ENCODE data around the gene DSC3.

DNA sequence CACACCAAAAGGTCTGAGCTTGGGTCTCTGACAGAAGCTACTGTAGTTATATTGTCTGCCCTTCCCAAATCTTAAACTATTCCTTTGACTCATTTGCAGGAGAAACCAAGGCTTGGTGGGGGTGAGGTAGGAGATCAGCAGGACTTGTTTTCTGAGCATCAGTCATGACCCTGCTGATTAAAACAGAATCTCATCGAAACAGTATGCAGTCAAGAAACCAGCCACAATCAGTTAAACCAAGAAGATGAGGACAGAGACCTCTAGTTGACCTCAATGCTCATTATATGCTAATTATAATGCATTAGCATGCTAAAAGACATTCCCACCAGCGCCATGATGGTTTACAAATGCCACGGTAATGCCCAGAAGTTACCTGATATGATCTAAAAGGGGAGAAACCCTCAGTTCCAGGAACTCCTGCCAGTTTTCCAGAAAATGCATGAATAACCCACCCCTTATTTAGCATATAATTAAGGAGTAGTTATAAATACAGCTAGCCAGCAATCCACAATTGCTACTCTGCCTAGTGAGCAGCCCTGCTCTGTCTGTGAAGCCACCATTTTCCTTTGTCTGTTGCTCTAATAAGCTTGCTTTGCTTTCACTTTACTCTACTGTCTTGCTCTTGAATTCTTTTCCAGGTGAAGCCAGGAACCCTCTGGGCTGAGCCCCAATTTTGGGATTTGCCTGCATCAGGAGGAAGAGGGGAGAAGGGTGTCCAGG is 26.7 kb downstream of the DSC3 start:
- no peak for TF ChIP-seq YY1 (IDR thresholded peaks at IDR 0.05; ENCODE audit: insufficient read depth, insufficient read length)
- TF ChIP-seq SUZ12 (IDR thresholded peaks at IDR 0.05; ENCODE audit: extremely low read depth, insufficient read depth, insufficient read length): no peak
- TF ChIP-seq ZNF274 (IDR thresholded peaks at IDR 0.05; ENCODE audit: low read depth, low read length): no peak

Measured in NT2/D1 (cell line).